Measurements from ENCODE around the gene MKLN1. TPM values are rescaled to one million over a fixed set of nuclear protein-coding genes. Genes with fewer than 3 reads are reported as not detected.

MKLN1 gene
- total RNA-seq, 1 experiment from 2014 or later = 34.3 TPM

- Mint-ChIP-seq H3K27me3 (ENCODE audit: low read depth) (no peaks in the 10 kb centered on the region; the same call in 1 of the 2 replicates), H3K9me3 (peaks cover 0 to 2% of the 10 kb centered on the region in 2 experiments; a peak in 1 of 5 replicates), H3K4me3 (no peak overlapping the region), H3K36me3 (ENCODE audit: insufficient read depth in 1 of 3, low read depth in 3 of 3) (peaks cover 0 to 5% (median 0%) of the 10 kb centered on the region in 3 experiments; a peak in 3 of 7 replicates), H3K27ac (no peak overlapping the region), H3K4me1 (peaks cover 25 to 26% of the 10 kb centered on the region in 2 experiments)
- H2BK15ac ChIP-seq (ENCODE audit: low read depth, low read length) = no peak overlapping the region
- H3K4me1 ChIP-seq (ENCODE audit: insufficient read depth, low read length) = no peaks in the 10 kb centered on the region; the same call in 1 of the 2 replicates
- H2AK5ac ChIP-seq (ENCODE audit: insufficient read length, low read length) = no peak overlapping the region
- no peak overlapping the region for H3K4ac ChIP-seq (ENCODE audit: low read depth, low read length)
- no peaks in the 10 kb centered on the region for H3K9me3 ChIP-seq (ENCODE audit: control insufficient read depth, low read depth, low read length)
- no peak overlapping the region for H3K4me2 ChIP-seq (ENCODE audit: insufficient read depth, insufficient read length, low read length)
- H3K27ac ChIP-seq (ENCODE audit: insufficient read length, low read depth, low read length) = no peak overlapping the region
- no peaks in the 10 kb centered on the region for H4K20me1 ChIP-seq (ENCODE audit: control insufficient read depth, insufficient read depth, insufficient read length)
- H3K14ac ChIP-seq (ENCODE audit: insufficient read depth, low read length) = no peak overlapping the region
- H2BK120ac ChIP-seq (ENCODE audit: low read depth, low read length, poor library complexity, severe bottlenecking) = no peak overlapping the region
- H2BK5ac ChIP-seq (ENCODE audit: insufficient read length, low read length) = no peak overlapping the region
- no peak overlapping the region for H2AFZ ChIP-seq (ENCODE audit: low read length)
- H2BK20ac ChIP-seq (ENCODE audit: low read depth, low read length, poor library complexity, severe bottlenecking) = no peak overlapping the region
- no peak overlapping the region for H3K18ac ChIP-seq (ENCODE audit: insufficient read length, low read depth, low read length)
- H3K56ac ChIP-seq (ENCODE audit: insufficient read length, low read depth, low read length) = no peak overlapping the region
- H2BK12ac ChIP-seq (ENCODE audit: insufficient read length, low read depth, low read length) = no peak overlapping the region
- no peak overlapping the region for H3K23ac ChIP-seq (ENCODE audit: insufficient read length, low read depth, low read length)
- no peak for DNase-seq
- H3K27me3 ChIP-seq (ENCODE audit: insufficient read depth, low read length) = no peaks in the 10 kb centered on the region; the same call in 1 of the 2 replicates
- no peak overlapping the region for H4K91ac ChIP-seq (ENCODE audit: insufficient read length, low read depth, low read length)
- H3K9ac ChIP-seq (ENCODE audit: extremely low read depth, insufficient read length, low read length) = no peak overlapping the region
- H4K5ac ChIP-seq (ENCODE audit: insufficient read length, low read depth, low read length) = no peak overlapping the region
- peaks cover 3% of the 10 kb centered on the region for H3K23me2 ChIP-seq (ENCODE audit: insufficient read length, low read depth, low read length, poor library complexity, severe bottlenecking)
- WGBS (ENCODE audit: extremely low coverage, insufficient read length, low lambda C conversion rate) = no CpG with 5 or more reads among the region's 1 CpG
- no peaks in the 10 kb centered on the region for H3K79me2 ChIP-seq (ENCODE audit: insufficient read depth, low read length)
- no peaks in the 10 kb centered on the region for H3K79me1 ChIP-seq (ENCODE audit: insufficient read depth, low read depth, low read length, poor library complexity, severe bottlenecking)
- no peak for TF ChIP-seq CTCF (conservative IDR thresholded peaks at IDR 0.05)
- H4K8ac ChIP-seq (replicated peaks; ENCODE audit: insufficient read length, low read depth, low read length) = no peak overlapping the region
- no peak overlapping the region for H3T11ph ChIP-seq (ENCODE audit: low read length)
These were observed 5.6 kb upstream of the MKLN1 start for GRCh38 chr7:131322061-131322460.
